GM23338 (cell line): ENCODE results near the gene ISG20. TPM values are rescaled to one million over a fixed set of nuclear protein-coding genes. Genes with fewer than 3 reads are reported as not detected.

Experiments used
- ATAC-seq: fragments of 200-7000 bp; cut with Tn5 transposase; 3 replicates; pipeline ENCODE4 v1.9.1; 2020
- DNase-seq: peaks from one replicate; pipeline ENCODE4 v3.0.0-alpha.2; 2015; ENCODE audit warnings: low spot score
- H2AFZ ChIP-seq: fragments of 200-600 bp; sonication (generic); 2 replicates; pipeline ENCODE4 v1.8.0; 2016; ENCODE audit warnings: antibody characterized with exemption, mild to moderate bottlenecking, moderate library complexity
- H3F3A ChIP-seq: fragments of 200-600 bp; sonication (generic); replicated peaks from 2 replicates; pipeline ENCODE4 v1.8.0; 2017; ENCODE audit warnings: antibody characterized with exemption, mixed run types, low read depth
- H3K27ac ChIP-seq: fragments of 200-600 bp; sonication (generic); 2 replicates; pipeline ENCODE4 v1.6.1; 2016; ENCODE audit warnings: low read depth
- H3K27me3 ChIP-seq: fragments of 200-600 bp; sonication (generic); 2 replicates; pipeline ENCODE4 v1.8.0; 2016; ENCODE audit warnings: mild to moderate bottlenecking, mixed run types, moderate library complexity; ENCODE audit not compliant: insufficient read depth
- H3K36me3 ChIP-seq: fragments of 200-600 bp; sonication (generic); 2 replicates; pipeline ENCODE4 v1.8.0; 2016; ENCODE audit warnings: mild to moderate bottlenecking; ENCODE audit not compliant: insufficient read depth
- H3K4me1 ChIP-seq: fragments of 200-600 bp; sonication (generic); 2 replicates; pipeline ENCODE4 v1.8.0; 2016; ENCODE audit warnings: mild to moderate bottlenecking, moderate library complexity; ENCODE audit not compliant: insufficient read depth
- H3K4me2 ChIP-seq: fragments of 200-600 bp; sonication (generic); 2 replicates; pipeline ENCODE4 v1.7.1; 2017; ENCODE audit warnings: mixed run types
- H3K4me3 ChIP-seq: fragments of 200-600 bp; sonication (generic); 2 replicates; pipeline ENCODE4 v1.6.1; 2016; ENCODE audit warnings: mixed run types
- H3K79me2 ChIP-seq: fragments of 200-600 bp; sonication (generic); replicated peaks from 2 replicates; pipeline ENCODE4 v1.8.0; 2017; ENCODE audit warnings: mild to moderate bottlenecking; ENCODE audit not compliant: insufficient read depth
- H3K9me2 ChIP-seq: fragments of 200-600 bp; sonication (generic); 2 replicates; pipeline ENCODE4 v1.8.0; 2017; ENCODE audit not compliant: insufficient read depth
- H4K20me1 ChIP-seq: fragments of 200-600 bp; sonication (generic); replicated peaks from 2 replicates; pipeline ENCODE4 v1.8.0; 2017; ENCODE audit warnings: mild to moderate bottlenecking; ENCODE audit not compliant: insufficient read depth
- H3K27ac Mint-ChIP-seq: 2 replicates; pipeline ENCODE4 v1.8.0; 2020; ENCODE audit warnings: inconsistent platforms, mild to moderate bottlenecking, moderate library complexity, mixed read lengths
- H3K27me3 Mint-ChIP-seq: 3 replicates; pipeline ENCODE4 v1.8.0; 2022; ENCODE audit warnings: low read depth, mild to moderate bottlenecking, moderate library complexity, mixed read lengths, inconsistent platforms; ENCODE audit not compliant: insufficient read depth, poor library complexity
- H3K36me3 Mint-ChIP-seq: 3 replicates; pipeline ENCODE4 v1.8.0; 2021; ENCODE audit warnings: low read depth, mild to moderate bottlenecking, inconsistent platforms, moderate library complexity, mixed read lengths
- H3K4me1 Mint-ChIP-seq: 3 replicates; pipeline ENCODE4 v1.8.0; 2020; ENCODE audit warnings: mild to moderate bottlenecking, inconsistent platforms, mixed read lengths
- H3K4me3 Mint-ChIP-seq: 3 replicates; pipeline ENCODE4 v1.8.0; 2021; ENCODE audit warnings: moderate library complexity, mild to moderate bottlenecking, inconsistent platforms, mixed read lengths
- H3K9me3 Mint-ChIP-seq: 3 replicates; pipeline ENCODE4 v1.8.0; 2020; ENCODE audit warnings: moderate library complexity, mild to moderate bottlenecking, inconsistent platforms, mixed read lengths
- ETS1 ChIP-seq: IDR thresholded peaks from 2 replicates; pipeline ENCODE4 v1.6.1; 2016; ENCODE audit warnings: antibody characterized with exemption
- EZH2 ChIP-seq: fragments of 200-600 bp; sonication (generic); IDR thresholded peaks from one replicate; pipeline ENCODE4 v1.8.0; 2017; ENCODE audit warnings: antibody characterized with exemption, mild to moderate bottlenecking, low read depth; ENCODE audit not compliant: unreplicated experiment
- NANOG ChIP-seq: IDR thresholded peaks from 2 replicates; pipeline ENCODE4 v1.6.1; 2016; ENCODE audit warnings: antibody characterized with exemption, borderline replicate concordance
- POLR2AphosphoS5 ChIP-seq: IDR thresholded peaks from 2 replicates; pipeline ENCODE4 v1.6.1; 2016; ENCODE audit warnings: antibody characterized with exemption, low read depth
- ZNF462 ChIP-seq: fragments of 250-450 bp; sonication (Bioruptor Pico); IDR thresholded peaks from 2 replicates; pipeline ENCODE4 v1.5.0; 2020; ENCODE audit warnings: mild to moderate bottlenecking, moderate library complexity
- polyA plus RNA-seq: library from polyadenylated mRNA; unstranded; fragments of >200 nt; fragmentation: Nextera tagmentation; extraction: Ambion mirVana; gene quantifications from 2 replicates; pipeline ENCODE4 v1.2.1, GENCODE V29; 2016
- total RNA-seq: library from RNA; depleted of rRNA; stranded (reverse); fragments of >200 nt; shearing (Covaris generic); gene quantifications from 2 replicates; pipeline ENCODE4 v1.2.3, GENCODE V29; 2014

The ISG20 gene
- total and polyA plus RNA-seq, 2 experiments from 2014 or later, result 3.2 to 3.7 TPM

- TF ChIP-seq ETS1, result 0 out of 2 replicates have a peak, but pooled peaks have one; percentile 27
- TF ChIP-seq POLR2AphosphoS5, result 0 out of 2 replicates have a peak, but pooled peaks have one; percentile 17
- TF ChIP-seq EZH2, result no peak
- TF ChIP-seq NANOG, result peak; percentile 93
Measured at GRCh38 chr15:88613074-88613944, 25.5 kb upstream of the ISG20 start (continued).

GRCh38 chr15:88615303-88616107 is 23.3 kb upstream of the ISG20 start:
- Histone ChIP-seq H3K27ac (peak overlapping the region; percentile 83), H4K20me1 (no peaks in the 10 kb centered on the region), H2AFZ (peak overlapping the region; percentile 9; the same call in 1 of the 2 replicates), H3K9me2 (no peaks in the 10 kb centered on the region), H3K4me3 (no peak overlapping the region), H3F3A (no peaks in the 10 kb centered on the region), H3K79me2 (no peaks in the 10 kb centered on the region), H3K4me2 (peak overlapping the region; percentile 46; the same call in 1 of the 2 replicates), H3K4me1 (peaks cover 56% of the 10 kb centered on the region), H3K27me3 (peaks cover 9% of the 10 kb centered on the region), H3K36me3 (no peaks in the 10 kb centered on the region)
- peak; percentile 75 for DNase-seq
- H3K27ac Mint-ChIP-seq, result peak overlapping the region; percentile 96
- no peak overlapping the region; the same call in 2 of the 3 replicates for H3K4me3 Mint-ChIP-seq
- peaks cover 77% of the 10 kb centered on the region for H3K4me1 Mint-ChIP-seq
- TF ChIP-seq ETS1 (no peak), POLR2AphosphoS5 (peak; percentile 47; the same call in 1 of the 2 replicates), ZNF462 (CRISPR knock-in tag) (no peak)
- peaks cover 2% of the 10 kb centered on the region; the same call in 1 of the 3 replicates for H3K9me3 Mint-ChIP-seq
- no peaks in the 10 kb centered on the region for H3K36me3 Mint-ChIP-seq
- peaks cover 31% of the 10 kb centered on the region for H3K27me3 Mint-ChIP-seq
- ATAC-seq, result no peak
